Activated CD4-positive, alpha-beta memory T cell treated with anti-CD3 and anti-CD28 coated beads, Interleukin-2, amount 10 ng/mL, durations not matched to agents 7 days and 5 days (primary cell): ENCODE results near the gene IL24. TPM values are rescaled to one million over a fixed set of nuclear protein-coding genes. Genes with fewer than 3 reads are reported as not detected.

Source experiments
- CTCF ChIA-PET: fragments of 350-600 bp; sonication (Branson Sonifier 250); formaldehyde crosslinking; loops from one replicate; lab custom pipeline; 2021; ENCODE audit warnings: antibody characterized with exemption, inconsistent platforms; lab: Charles Lee
- POLR2A ChIA-PET: fragments of 350-600 bp; sonication (Branson Sonifier 250); formaldehyde crosslinking; loops from one replicate; lab custom pipeline; 2021; ENCODE audit warnings: antibody characterized with exemption; lab: Charles Lee
- DNase-seq: peaks from one replicate; pipeline ENCODE4 v3.0.0-alpha.2; 2020
- H3K27ac Mint-ChIP-seq: one replicate; pipeline ENCODE4 v1.8.0; 2021; ENCODE audit warnings: mild to moderate bottlenecking, mixed read lengths
- H3K27me3 Mint-ChIP-seq: one replicate; pipeline ENCODE4 v1.8.0; 2021; ENCODE audit warnings: mixed read lengths
- H3K36me3 Mint-ChIP-seq: one replicate; pipeline ENCODE4 v1.8.0; 2021; ENCODE audit warnings: low read depth, mixed read lengths
- H3K4me1 Mint-ChIP-seq: one replicate; pipeline ENCODE4 v1.8.0; 2021; ENCODE audit warnings: mixed read lengths
- H3K4me3 Mint-ChIP-seq: one replicate; pipeline ENCODE4 v1.8.0; 2021; ENCODE audit warnings: mild to moderate bottlenecking, mixed read lengths
- H3K9me3 Mint-ChIP-seq: one replicate; pipeline ENCODE4 v1.8.0; 2021; ENCODE audit warnings: mixed read lengths
- total RNA-seq, 2 experiments: library from RNA; stranded (reverse); gene quantifications; one replicate each; pipeline ENCODE4 v1.2.3, GENCODE V29; 2021

IL24 gene
- total RNA-seq, 2 experiments from 2014 or later = not detected

GRCh38 chr1:206898089-206898914 is 1.1 kb downstream of the IL24 start:
- DNase-seq = no peak
- peaks cover 8% of the 10 kb centered on the region for H3K36me3 Mint-ChIP-seq
- no peak overlapping the region for H3K27ac Mint-ChIP-seq
- no peaks in the 10 kb centered on the region for H3K9me3 Mint-ChIP-seq
- H3K4me1 Mint-ChIP-seq = peaks cover 13% of the 10 kb centered on the region
- H3K27me3 Mint-ChIP-seq = peaks cover 2% of the 10 kb centered on the region
- POLR2A ChIA-PET = interaction anchor here (1.4 kb wide), 1 partner anchor 38 kb away, joined by 3 read pairs; no protein-coding TSS in a partner anchor
- CTCF ChIA-PET = interaction anchor here (0.6 kb wide), 1 partner anchor 382 kb away, joined by 3 read pairs; no protein-coding TSS in a partner anchor
- no peak overlapping the region for H3K4me3 Mint-ChIP-seq

- Mint-ChIP-seq H3K36me3 (peaks cover 14% of the 10 kb centered on the region), H3K4me3 (no peak overlapping the region), H3K9me3 (no peaks in the 10 kb centered on the region), H3K27me3 (peaks cover 2% of the 10 kb centered on the region), H3K4me1 (peaks cover 11% of the 10 kb centered on the region), H3K27ac (no peak overlapping the region)
- POLR2A ChIA-PET = interaction anchor here (1.4 kb wide), 1 partner anchor 38 kb away, joined by 3 read pairs; no protein-coding TSS in a partner anchor
- no peak for DNase-seq
- CTCF ChIA-PET = no interaction called here
Measured at GRCh38 chr1:206898915-206899431, 1.7 kb downstream of the IL24 start.

- POLR2A ChIA-PET = interaction anchor here (2.1 kb wide), 1 partner anchor 10 kb away, joined by 6 read pairs; no protein-coding TSS in a partner anchor
- no peak overlapping the region for H3K4me3 Mint-ChIP-seq
- H3K9me3 Mint-ChIP-seq = no peaks in the 10 kb centered on the region
- H3K4me1 Mint-ChIP-seq = peaks cover 14% of the 10 kb centered on the region
- peaks cover 22% of the 10 kb centered on the region for H3K36me3 Mint-ChIP-seq
- DNase-seq = no peak
- CTCF ChIA-PET = no interaction called here
- peaks cover 2% of the 10 kb centered on the region for H3K27me3 Mint-ChIP-seq
- no peak overlapping the region for H3K27ac Mint-ChIP-seq
Measured at GRCh38 chr1:206899717-206900116, 2.5 kb downstream of the IL24 start.

GRCh38 chr1:206900149-206900548 is 2.9 kb downstream of the IL24 start:
- H3K27ac Mint-ChIP-seq = no peak overlapping the region
- H3K9me3 Mint-ChIP-seq = no peaks in the 10 kb centered on the region
- peaks cover 2% of the 10 kb centered on the region for H3K27me3 Mint-ChIP-seq
- POLR2A ChIA-PET = interaction anchor here (2.1 kb wide), 1 partner anchor 9 kb away, joined by 6 read pairs; no protein-coding TSS in a partner anchor
- H3K4me3 Mint-ChIP-seq = no peak overlapping the region
- peaks cover 19% of the 10 kb centered on the region for H3K4me1 Mint-ChIP-seq
- DNase-seq = no peak
- CTCF ChIA-PET = interaction anchor here (1.3 to 1.5 kb wide), 2 partner anchors 91 to 166 kb away, joined by 5 read pairs; no protein-coding TSS in a partner anchor
- H3K36me3 Mint-ChIP-seq = peaks cover 26% of the 10 kb centered on the region

GRCh38 chr1:206901944-206902343 is 4.7 kb downstream of the IL24 start:
- peaks cover 2% of the 10 kb centered on the region for H3K27me3 Mint-ChIP-seq
- DNase-seq = no peak
- H3K4me3 Mint-ChIP-seq = no peak overlapping the region
- peaks cover 40% of the 10 kb centered on the region for H3K36me3 Mint-ChIP-seq
- H3K4me1 Mint-ChIP-seq = peaks cover 32% of the 10 kb centered on the region
- H3K9me3 Mint-ChIP-seq = no peaks in the 10 kb centered on the region
- POLR2A ChIA-PET = no interaction called here
- H3K27ac Mint-ChIP-seq = no peak overlapping the region
- CTCF ChIA-PET = interaction anchor here (1.2 to 2.7 kb wide), 3 partner anchors 10 to 167 kb away, joined by 3 to 10 read pairs (median 5); no protein-coding TSS in a partner anchor

- Mint-ChIP-seq H3K27me3 (peaks cover 2% of the 10 kb centered on the region), H3K4me1 (peaks cover 29% of the 10 kb centered on the region), H3K4me3 (no peak overlapping the region), H3K27ac (no peak overlapping the region), H3K9me3 (no peaks in the 10 kb centered on the region), H3K36me3 (peaks cover 41% of the 10 kb centered on the region)
- CTCF ChIA-PET = interaction anchor here (1.2 to 2.7 kb wide), 2 partner anchors 9 to 10 kb away, joined by 3 to 10 read pairs; no protein-coding TSS in a partner anchor
- no peak for DNase-seq
- POLR2A ChIA-PET = no interaction called here
Measured at GRCh38 chr1:206902702-206903101, 5.5 kb downstream of the IL24 start.

GRCh38 chr1:206903687-206904086 is 6.4 kb downstream of the IL24 start:
- Mint-ChIP-seq H3K36me3 (peaks cover 49% of the 10 kb centered on the region), H3K9me3 (no peaks in the 10 kb centered on the region), H3K4me3 (no peak overlapping the region), H3K4me1 (peaks cover 31% of the 10 kb centered on the region), H3K27me3 (peaks cover 2% of the 10 kb centered on the region), H3K27ac (no peak overlapping the region)
- no peak for DNase-seq
- ChIA-PET POLR2A (no interaction called here), CTCF (interaction anchor here (2.7 kb wide), 1 partner anchor 9 kb away, joined by 10 read pairs; no protein-coding TSS in a partner anchor)

- Mint-ChIP-seq H3K4me3 (no peak overlapping the region), H3K4me1 (peaks cover 35% of the 10 kb centered on the region), H3K27me3 (no peaks in the 10 kb centered on the region), H3K27ac (no peak overlapping the region), H3K36me3 (peaks cover 52% of the 10 kb centered on the region), H3K9me3 (no peaks in the 10 kb centered on the region)
- ChIA-PET POLR2A (interaction anchor here (0.8 to 2.2 kb wide), 2 partner anchors 18 to 95 kb away, joined by 3 to 12 read pairs; partner anchors contain the start of gene FCMR), CTCF (interaction anchor here (0.6 to 1.4 kb wide), 2 partner anchors 170 to 461 kb away, joined by 3 to 7 read pairs; no protein-coding TSS in a partner anchor)
- DNase-seq = no peak
Measured at GRCh38 chr1:206904423-206905142, 7.3 kb downstream of the IL24 start.

GRCh38 chr1:206905295-206906164 is 8.3 kb downstream of the IL24 start:
- H3K36me3 Mint-ChIP-seq = peaks cover 55% of the 10 kb centered on the region
- no peak for DNase-seq
- H3K27me3 Mint-ChIP-seq = no peaks in the 10 kb centered on the region
- H3K4me3 Mint-ChIP-seq = no peak overlapping the region
- CTCF ChIA-PET = interaction anchor here (0.7 to 1.5 kb wide), 11 partner anchors 15 to 185 kb away, joined by 3 to 7 read pairs (median 3); no protein-coding TSS in a partner anchor
- no peaks in the 10 kb centered on the region for H3K9me3 Mint-ChIP-seq
- H3K4me1 Mint-ChIP-seq = peaks cover 41% of the 10 kb centered on the region
- POLR2A ChIA-PET = interaction anchor here (0.8 to 2.2 kb wide), 3 partner anchors 17 to 96 kb away, joined by 3 to 12 read pairs (median 3); partner anchors contain the start of gene FCMR
- H3K27ac Mint-ChIP-seq = peak overlapping the region; percentile 48

GRCh38 chr1:206907304-206907991 is 10.2 kb downstream of the IL24 start:
- Mint-ChIP-seq H3K27me3 (no peaks in the 10 kb centered on the region), H3K4me3 (no peak overlapping the region), H3K36me3 (peaks cover 71% of the 10 kb centered on the region), H3K27ac (no peak overlapping the region), H3K9me3 (no peaks in the 10 kb centered on the region), H3K4me1 (peaks cover 58% of the 10 kb centered on the region)
- ChIA-PET CTCF (interaction anchor here (0.6 to 4.1 kb wide), 8 partner anchors 12 to 184 kb away, joined by 3 to 32 read pairs (median 6); partner anchors contain the start of gene FCMR), POLR2A (interaction anchor here (0.9 kb wide), 1 partner anchor 173 kb away, joined by 4 read pairs; no protein-coding TSS in a partner anchor)
- DNase-seq = no peak

GRCh38 chr1:206908038-206908437 is 10.8 kb downstream of the IL24 start:
- POLR2A ChIA-PET = interaction anchor here (0.9 kb wide), 1 partner anchor 173 kb away, joined by 4 read pairs; no protein-coding TSS in a partner anchor
- DNase-seq = no peak
- Mint-ChIP-seq H3K9me3 (no peaks in the 10 kb centered on the region), H3K27ac (no peak overlapping the region), H3K27me3 (no peaks in the 10 kb centered on the region), H3K4me3 (peak overlapping the region; percentile 44), H3K36me3 (peaks cover 72% of the 10 kb centered on the region), H3K4me1 (peaks cover 63% of the 10 kb centered on the region)
- CTCF ChIA-PET = interaction anchor here (1.2 to 4.1 kb wide), 10 partner anchors 11 to 244 kb away, joined by 3 to 32 read pairs (median 6); partner anchors contain the start of genes FCMR and IL20
